SHP77 treated with DMSO at 0.1 percent for 48 hours (cell line): ENCODE measurements around the gene AGR3.

Source experiments
- DNase-seq: peaks from one replicate; lab custom pipeline; 2025; lab: John Stamatoyannopoulos, UW

The AGR3 gene

DNA sequence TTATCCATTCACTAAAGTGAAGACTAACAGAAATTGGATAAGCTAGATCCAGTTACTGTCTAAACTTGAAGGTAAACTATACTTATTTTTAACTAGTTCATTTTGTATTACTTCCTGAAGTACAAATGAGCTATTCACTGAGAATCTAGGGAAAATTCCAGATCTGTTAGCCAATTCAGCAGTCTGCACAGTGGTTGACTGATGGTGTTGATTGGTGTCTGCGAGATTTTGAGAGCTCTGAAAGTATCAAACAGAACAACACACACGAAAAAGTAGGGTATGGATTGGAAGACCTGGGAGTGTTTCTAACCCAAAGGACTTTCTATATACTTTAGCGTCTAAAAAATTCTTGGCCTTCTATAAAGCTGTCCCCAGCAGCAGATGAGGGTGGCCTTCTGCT, 43.4 kb downstream of the AGR3 start:
- no peak for DNase-seq

DNA sequence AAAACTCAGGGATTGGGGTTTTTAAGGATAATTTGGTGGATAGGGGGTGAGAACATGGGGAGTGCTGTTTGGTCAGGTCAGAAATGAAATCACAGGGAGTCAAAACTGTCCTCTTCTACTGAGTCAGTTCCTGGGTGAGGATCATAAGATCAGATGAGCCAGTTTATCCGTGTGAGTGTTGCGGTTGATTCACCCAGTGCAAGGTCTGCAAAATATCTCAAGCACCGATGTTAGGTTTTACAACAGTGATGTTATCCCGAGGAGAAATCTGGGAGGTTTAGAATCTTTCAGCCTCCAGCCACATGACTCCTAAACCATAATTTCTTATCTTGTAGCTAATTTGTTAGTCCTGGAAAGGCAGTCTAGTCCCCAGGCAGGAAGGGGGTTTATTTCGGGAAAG, 45.3 kb downstream of the AGR3 start:
- DNase-seq, result no peak

DNA sequence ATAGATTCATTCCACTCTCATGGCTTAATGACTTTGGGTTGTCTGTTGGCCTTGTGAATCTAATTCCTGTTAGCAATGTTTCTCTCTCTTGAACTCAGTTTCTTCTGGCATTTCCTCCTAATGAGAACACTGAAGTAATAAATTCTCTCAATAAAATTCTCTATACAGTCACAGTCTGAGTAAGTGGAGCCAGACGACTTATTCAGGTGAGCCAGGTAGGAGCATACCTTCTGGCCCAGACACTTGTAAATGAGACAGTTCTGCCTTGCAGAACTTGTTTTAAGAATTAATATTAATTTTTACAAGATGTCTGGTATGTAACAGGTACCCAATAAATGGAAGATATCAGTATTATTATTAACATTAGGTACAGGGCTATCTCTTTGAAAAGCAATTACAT, 48.4 kb downstream of the AGR3 start:
- no peak for DNase-seq

- no peak for DNase-seq
Observed at GRCh38 chr7:16826060-16826459, 55.7 kb downstream of the AGR3 start.

GRCh38 chr7:16822029-16822428, 59.8 kb downstream of the AGR3 start:
- no peak for DNase-seq

- no peak for DNase-seq
Observed at GRCh38 chr7:16818732-16819131, 63.1 kb downstream of the AGR3 start.

GRCh38 chr7:16817536-16817935, 64.2 kb downstream of the AGR3 start:
- DNase-seq, result no peak

DNA sequence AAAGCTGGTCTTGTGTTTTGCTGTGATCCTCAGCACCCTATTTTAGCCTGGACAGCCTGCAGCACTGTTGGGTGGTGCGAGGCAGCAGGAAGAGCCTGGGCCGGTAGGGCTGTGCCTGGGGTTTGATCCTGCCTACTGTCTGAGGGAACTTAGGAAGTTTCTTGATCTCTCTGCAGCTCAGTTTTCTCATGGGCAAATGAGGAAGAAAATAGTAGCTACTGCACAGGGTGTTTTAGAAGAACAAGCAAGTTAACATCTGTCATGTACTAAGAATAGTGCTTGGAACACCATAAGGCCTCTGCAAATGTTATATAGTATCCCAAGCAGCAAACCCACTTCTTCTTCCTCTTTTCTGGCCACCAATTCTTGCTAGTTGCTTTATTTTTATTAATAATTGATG, 65.0 kb downstream of the AGR3 start:
- no peak for DNase-seq

GRCh38 chr7:16815001-16815400, 66.8 kb downstream of the AGR3 start:
- DNase-seq, result no peak

DNA sequence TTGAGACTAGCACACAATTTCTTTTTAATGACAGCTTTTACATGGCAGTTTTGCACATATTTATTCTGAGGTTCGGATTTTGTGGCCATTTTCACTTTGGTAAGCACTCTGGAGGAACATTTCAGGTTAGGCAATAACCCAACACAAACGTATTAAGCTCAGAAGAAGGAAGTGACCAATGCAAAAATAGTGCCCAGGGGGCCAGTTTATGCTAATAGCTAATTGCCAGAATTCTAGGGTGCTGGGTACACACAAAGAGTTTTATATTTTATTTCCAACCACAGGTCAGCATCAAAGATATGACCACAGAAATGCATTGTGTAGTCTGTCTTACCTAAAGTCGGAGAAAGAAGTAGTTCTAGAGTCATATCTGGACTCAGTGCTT, 68.6 kb downstream of the AGR3 start:
- DNase-seq, result no peak

GRCh38 chr7:16812542-16813231, 69.1 kb downstream of the AGR3 start:
- no peak for DNase-seq

DNA sequence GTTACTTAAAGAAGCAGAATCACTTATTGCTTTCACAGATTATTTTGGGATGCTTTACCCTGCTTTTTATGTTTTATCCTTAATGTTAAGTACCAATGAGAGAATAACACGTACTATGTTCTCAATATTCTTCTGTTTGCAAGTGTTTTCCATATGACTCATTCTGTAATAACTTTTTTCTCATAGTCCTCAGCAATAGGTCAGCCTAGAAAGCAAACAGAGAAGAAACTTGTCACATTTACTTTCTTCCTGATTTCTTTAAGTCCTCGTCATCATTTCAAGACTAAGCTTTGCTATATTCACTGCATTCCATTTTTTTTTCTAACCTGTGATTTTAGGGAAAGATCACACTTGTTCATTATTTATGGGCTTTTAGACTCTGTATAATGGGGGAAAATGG, 70.2 kb downstream of the AGR3 start:
- no peak for DNase-seq

GRCh38 chr7:16810573-16810972, 71.2 kb downstream of the AGR3 start:
- no peak for DNase-seq

- DNase-seq, result no peak
Observed at GRCh38 chr7:16810112-16810511, 71.7 kb downstream of the AGR3 start.
